GM12801 (cell line): ENCODE results near the gene VGLL1.

ENCODE experiments used
- CTCF ChIP-seq: IDR thresholded peaks from one replicate; pipeline ENCODE4 v1.5.1; 2011; ENCODE audit warnings: control low read depth; ENCODE audit not compliant: insufficient read length; ENCODE audit errors: extremely low read depth

Gene VGLL1

GRCh38 chrX:136531951-136532350 is at the start of gene VGLL1:
VGLL1 (plus strand) TSS chrX:136532215; CDS start chrX:136536021, 3,806 bp downstream.
- TF ChIP-seq CTCF: no peak

GRCh38 chrX:136487647-136488046 is 44.4 kb upstream of the VGLL1 start, which contains the start of gene BRS3:
BRS3 (plus strand) TSS chrX:136487947; CDS start chrX:136488115, 168 bp downstream.
- TF ChIP-seq CTCF: no peak

- no peak for TF ChIP-seq CTCF
These were observed 43.3 kb upstream of the VGLL1 start for GRCh38 chrX:136488706-136489105.

- TF ChIP-seq CTCF: no peak
These were observed 40.2 kb upstream of the VGLL1 start for GRCh38 chrX:136491832-136492231.

GRCh38 chrX:136493011-136493410 is 39.0 kb upstream of the VGLL1 start:
- no peak for TF ChIP-seq CTCF

GRCh38 chrX:136495043-136495442 is 37.0 kb upstream of the VGLL1 start:
- no peak for TF ChIP-seq CTCF

- no peak for TF ChIP-seq CTCF
These were observed 35.7 kb upstream of the VGLL1 start for GRCh38 chrX:136496186-136496763.
